Ectodermal cell (in vitro differentiated cells): ENCODE results near the gene BAIAP2.
A peak's percentile ranks its signal among the peaks of the same experiment; 100 is the strongest.

Experiments
- H3K27ac ChIP-seq: 2 replicates; pipeline ENCODE4 v1.7.0; 2013; ENCODE audit warnings: mild to moderate bottlenecking, low read depth, low read length; ENCODE audit not compliant: insufficient read depth, poor library complexity, severe bottlenecking
- H3K27me3 ChIP-seq: 2 replicates; pipeline ENCODE4 v1.7.0; 2013; ENCODE audit warnings: mild to moderate bottlenecking, low read length; ENCODE audit not compliant: insufficient read depth, control insufficient read depth, poor library complexity, severe bottlenecking
- H3K36me3 ChIP-seq: one replicate; pipeline ENCODE4 v1.7.0; 2013; ENCODE audit warnings: low read length; ENCODE audit not compliant: control insufficient read depth, insufficient read depth
- H3K4me1 ChIP-seq: one replicate; pipeline ENCODE4 v1.7.0; 2013; ENCODE audit warnings: low read length; ENCODE audit not compliant: control insufficient read depth, insufficient read depth
- H3K4me3 ChIP-seq: 2 replicates; pipeline ENCODE4 v1.7.0; 2013; ENCODE audit warnings: low read depth, low read length, control low read depth; ENCODE audit not compliant: insufficient read depth
- H3K9me3 ChIP-seq: 2 replicates; pipeline ENCODE4 v1.7.0; 2013; ENCODE audit warnings: mild to moderate bottlenecking, low read length, moderate library complexity; ENCODE audit not compliant: control insufficient read depth
- WGBS, 2 experiments: methylation state at CpG; one replicate each; pipeline ENCODE4 v1.1.7; 2013; ENCODE audit warnings: missing lambda C conversion rate in 2 of 2; 5-methylcytosine and 5-hydroxymethylcytosine counted together

Gene BAIAP2

GRCh38 chr17:81160306-81160705, 125.4 kb downstream of the BAIAP2 start:
- Histone ChIP-seq H3K27ac (no peak overlapping the region), H3K4me1 (peaks cover 9% of the 10 kb centered on the region), H3K4me3 (no peak overlapping the region), H3K9me3 (no peaks in the 10 kb centered on the region), H3K36me3 (no peaks in the 10 kb centered on the region), H3K27me3 (no peaks in the 10 kb centered on the region)
- WGBS, 2 experiments = 89% methylated on average over 28 of the region's 28 CpGs

- WGBS, 2 experiments = 92 to 94% methylated on average over 32 of the region's 32 CpGs
- Histone ChIP-seq H3K9me3 (no peaks in the 10 kb centered on the region), H3K36me3 (no peaks in the 10 kb centered on the region), H3K4me1 (peaks cover 14% of the 10 kb centered on the region), H3K27ac (no peak overlapping the region), H3K27me3 (no peaks in the 10 kb centered on the region), H3K4me3 (no peak overlapping the region)
These were observed 125.9 kb downstream of the BAIAP2 start for GRCh38 chr17:81160747-81161453.

- H3K9me3 ChIP-seq = no peaks in the 10 kb centered on the region
- H3K4me1 ChIP-seq = peaks cover 14% of the 10 kb centered on the region
- no peaks in the 10 kb centered on the region for H3K36me3 ChIP-seq
- peaks cover under 1% of the 10 kb centered on the region for H3K27me3 ChIP-seq
- H3K4me3 ChIP-seq = no peak overlapping the region
- WGBS, 2 experiments = 92 to 95% methylated on average over 15 of the region's 15 CpGs
- no peak overlapping the region for H3K27ac ChIP-seq
These were observed 126.6 kb downstream of the BAIAP2 start for GRCh38 chr17:81161536-81161935.

- Histone ChIP-seq H3K9me3 (no peaks in the 10 kb centered on the region), H3K27me3 (peaks cover 5% of the 10 kb centered on the region), H3K4me3 (no peak overlapping the region), H3K4me1 (peaks cover 14% of the 10 kb centered on the region), H3K27ac (no peak overlapping the region), H3K36me3 (no peaks in the 10 kb centered on the region)
- WGBS, 2 experiments = 92 to 93% methylated on average over 16 of the region's 16 CpGs
These were observed 127.0 kb downstream of the BAIAP2 start for GRCh38 chr17:81161972-81162371.

- Histone ChIP-seq H3K27ac (no peak overlapping the region), H3K27me3 (peaks cover 9% of the 10 kb centered on the region), H3K36me3 (no peaks in the 10 kb centered on the region), H3K9me3 (no peaks in the 10 kb centered on the region), H3K4me3 (no peak overlapping the region), H3K4me1 (peaks cover 14% of the 10 kb centered on the region)
- WGBS, 2 experiments = 94% methylated on average over 11 of the region's 11 CpGs
These were observed 127.5 kb downstream of the BAIAP2 start for GRCh38 chr17:81162491-81162890.

- H3K27ac ChIP-seq = no peak overlapping the region
- H3K4me1 ChIP-seq = peaks cover 14% of the 10 kb centered on the region
- no peak overlapping the region for H3K4me3 ChIP-seq
- H3K27me3 ChIP-seq = peaks cover 9% of the 10 kb centered on the region
- no peaks in the 10 kb centered on the region for H3K9me3 ChIP-seq
- no peaks in the 10 kb centered on the region for H3K36me3 ChIP-seq
- WGBS, 2 experiments = 86 to 88% methylated on average over 19 of the region's 19 CpGs
These were observed 128.2 kb downstream of the BAIAP2 start for GRCh38 chr17:81163051-81163695.

- WGBS, 2 experiments = 89 to 96% methylated on average over 15 of the region's 15 CpGs
- Histone ChIP-seq H3K27ac (no peak overlapping the region), H3K4me1 (peaks cover 14% of the 10 kb centered on the region), H3K9me3 (no peaks in the 10 kb centered on the region), H3K27me3 (peaks cover 9% of the 10 kb centered on the region), H3K4me3 (no peak overlapping the region), H3K36me3 (no peaks in the 10 kb centered on the region)
These were observed 128.9 kb downstream of the BAIAP2 start for GRCh38 chr17:81163703-81164370.

- Histone ChIP-seq H3K27ac (no peak overlapping the region), H3K36me3 (no peaks in the 10 kb centered on the region), H3K9me3 (no peaks in the 10 kb centered on the region), H3K27me3 (peaks cover 9% of the 10 kb centered on the region), H3K4me3 (no peak overlapping the region), H3K4me1 (peaks cover 14% of the 10 kb centered on the region)
- WGBS, 2 experiments = 77 to 81% methylated on average over 19 of the region's 19 CpGs
These were observed 129.7 kb downstream of the BAIAP2 start for GRCh38 chr17:81164371-81165245.

GRCh38 chr17:81165246-81166032, 130.5 kb downstream of the BAIAP2 start, which contains the start of gene PVALEF:
Gene PVALEF, plus strand, starts transcription at chr17:81165507. Its CDS starts 15,720 bp downstream, at chr17:81181227.
- Histone ChIP-seq H3K27me3 (peaks cover 9% of the 10 kb centered on the region), H3K9me3 (no peaks in the 10 kb centered on the region), H3K36me3 (no peaks in the 10 kb centered on the region), H3K4me3 (peak within 1 kb of the TSS; percentile 43), H3K27ac (no peak within 1 kb of the TSS), H3K4me1 (peaks cover 14% of the 10 kb centered on the region)
- WGBS, 2 experiments = 22 to 25% methylated on average over 46 of the region's 46 CpGs
